Measurements from ENCODE around the gene RBM20.

DNA sequence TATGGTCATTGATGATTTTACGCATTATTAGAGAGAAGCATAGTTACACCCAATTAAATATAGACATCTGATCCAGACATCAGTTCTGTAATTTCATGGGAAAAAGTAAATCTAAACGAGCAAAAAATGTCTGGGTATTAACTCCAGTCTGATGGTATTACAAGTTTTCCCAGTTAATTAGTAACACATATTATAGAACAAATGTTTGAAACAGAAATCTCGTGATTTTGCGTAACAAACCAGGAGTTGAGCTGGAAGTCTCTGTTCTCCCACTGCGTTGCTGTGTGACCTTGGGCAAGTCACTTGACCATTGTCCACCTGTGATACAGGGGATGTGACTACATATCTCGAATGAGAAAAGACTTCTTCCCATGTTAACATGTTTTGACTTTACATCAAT, 43.3 kb downstream of the RBM20 start:
- TF ChIP-seq, protein P1, sequence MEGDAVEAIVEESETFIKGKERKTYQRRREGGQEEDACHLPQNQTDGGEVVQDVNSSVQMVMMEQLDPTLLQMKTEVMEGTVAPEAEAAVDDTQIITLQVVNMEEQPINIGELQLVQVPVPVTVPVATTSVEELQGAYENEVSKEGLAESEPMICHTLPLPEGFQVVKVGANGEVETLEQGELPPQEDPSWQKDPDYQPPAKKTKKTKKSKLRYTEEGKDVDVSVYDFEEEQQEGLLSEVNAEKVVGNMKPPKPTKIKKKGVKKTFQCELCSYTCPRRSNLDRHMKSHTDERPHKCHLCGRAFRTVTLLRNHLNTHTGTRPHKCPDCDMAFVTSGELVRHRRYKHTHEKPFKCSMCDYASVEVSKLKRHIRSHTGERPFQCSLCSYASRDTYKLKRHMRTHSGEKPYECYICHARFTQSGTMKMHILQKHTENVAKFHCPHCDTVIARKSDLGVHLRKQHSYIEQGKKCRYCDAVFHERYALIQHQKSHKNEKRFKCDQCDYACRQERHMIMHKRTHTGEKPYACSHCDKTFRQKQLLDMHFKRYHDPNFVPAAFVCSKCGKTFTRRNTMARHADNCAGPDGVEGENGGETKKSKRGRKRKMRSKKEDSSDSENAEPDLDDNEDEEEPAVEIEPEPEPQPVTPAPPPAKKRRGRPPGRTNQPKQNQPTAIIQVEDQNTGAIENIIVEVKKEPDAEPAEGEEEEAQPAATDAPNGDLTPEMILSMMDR (IDR thresholded peaks at IDR 0.05), result no peak
- TF ChIP-seq POLR2A (IDR thresholded peaks at IDR 0.05) (no peak), POLR2AphosphoS5 (IDR thresholded peaks at IDR 0.05) (no peak)

All from gastroesophageal sphincter (tissue), 3 donors.